ENCODE measurements around the gene CDH12. TPM values are rescaled to one million over a fixed set of nuclear protein-coding genes. Genes with fewer than 3 reads are reported as not detected.

CDH12 gene
- total RNA-seq, 2 donors from 2014 or later = 0.90 to 1.9 TPM

GRCh38 chr5:22651355-22651754 is 201.8 kb downstream of the CDH12 start:
- H3K9me3 ChIP-seq (ENCODE audit: control insufficient read depth, low read length) = peaks cover 10% of the 10 kb centered on the region
- DNase-seq = no peak
- no peaks in the 10 kb centered on the region for H3K27me3 ChIP-seq (ENCODE audit: control insufficient read depth, insufficient read depth, low read length, poor library complexity, severe bottlenecking)
- no peak overlapping the region for H3K27ac ChIP-seq (ENCODE audit: low read depth, low read length)
- Mint-ChIP-seq H3K9me3 (no peaks in the 10 kb centered on the region), H3K4me1 (peaks cover 32% of the 10 kb centered on the region), H3K36me3 (ENCODE audit: low read depth) (peaks cover 2% of the 10 kb centered on the region), H3K27me3 (ENCODE audit: insufficient read depth) (no peaks in the 10 kb centered on the region), H3K4me3 (peak overlapping the region; percentile 6), H3K27ac (peak overlapping the region; percentile 70)
- no peak for TF ChIP-seq CTCF (conservative IDR thresholded peaks at IDR 0.05)
- H3K4me1 ChIP-seq (ENCODE audit: control insufficient read depth, insufficient read depth, low read length) = peaks cover 3% of the 10 kb centered on the region
- no peaks in the 10 kb centered on the region for H3K36me3 ChIP-seq (ENCODE audit: control insufficient read depth, insufficient read depth, low read length)
- no peak overlapping the region for H3K9ac ChIP-seq (ENCODE audit: extremely low read depth, low read length, poor library complexity, severe bottlenecking)
- H3K4me3 ChIP-seq (ENCODE audit: low read length) = no peak overlapping the region

- Histone ChIP-seq H3K27me3 (ENCODE audit: control insufficient read depth, insufficient read depth, low read length, poor library complexity, severe bottlenecking) (no peaks in the 10 kb centered on the region), H3K4me1 (ENCODE audit: control insufficient read depth, insufficient read depth, low read length) (peaks cover 3% of the 10 kb centered on the region), H3K27ac (ENCODE audit: low read depth, low read length) (no peak overlapping the region), H3K36me3 (ENCODE audit: control insufficient read depth, insufficient read depth, low read length) (no peaks in the 10 kb centered on the region), H3K9me3 (ENCODE audit: control insufficient read depth, low read length) (peaks cover 10% of the 10 kb centered on the region), H3K4me3 (ENCODE audit: low read length) (no peak overlapping the region), H3K9ac (ENCODE audit: extremely low read depth, low read length, poor library complexity, severe bottlenecking) (no peak overlapping the region)
- no peak for TF ChIP-seq CTCF (conservative IDR thresholded peaks at IDR 0.05)
- Mint-ChIP-seq H3K9me3 (no peaks in the 10 kb centered on the region), H3K27me3 (ENCODE audit: insufficient read depth) (no peaks in the 10 kb centered on the region), H3K4me3 (no peak overlapping the region), H3K4me1 (peaks cover 33% of the 10 kb centered on the region), H3K27ac (no peak overlapping the region), H3K36me3 (ENCODE audit: low read depth) (peaks cover 2% of the 10 kb centered on the region)
- 67 to 83% methylated on average over 1 to 2 of the region's 2 CpGs for WGBS, 2 experiments (ENCODE audit: insufficient coverage in 1 of 2, insufficient read length in 1 of 2)
- DNase-seq = no peak
These were observed 202.6 kb downstream of the CDH12 start for GRCh38 chr5:22650511-22650910.

GRCh38 chr5:22649074-22649473 is 204.1 kb downstream of the CDH12 start:
- H3K27me3 ChIP-seq (ENCODE audit: control insufficient read depth, insufficient read depth, low read length, poor library complexity, severe bottlenecking) = no peaks in the 10 kb centered on the region
- no peak overlapping the region for H3K9ac ChIP-seq (ENCODE audit: extremely low read depth, low read length, poor library complexity, severe bottlenecking)
- H3K4me3 ChIP-seq (ENCODE audit: low read length) = no peak overlapping the region
- WGBS, 2 experiments (ENCODE audit: insufficient coverage in 1 of 2, insufficient read length in 1 of 2) = 91% methylated on average over 1 of the region's 1 CpG; no CpG with 5 or more reads in 1 of the 2 experiments
- H3K9me3 Mint-ChIP-seq = no peaks in the 10 kb centered on the region
- H3K27ac ChIP-seq (ENCODE audit: low read depth, low read length) = no peak overlapping the region
- DNase-seq = no peak
- peaks cover 3% of the 10 kb centered on the region for H3K4me1 ChIP-seq (ENCODE audit: control insufficient read depth, insufficient read depth, low read length)
- H3K27ac Mint-ChIP-seq = no peak overlapping the region
- H3K27me3 Mint-ChIP-seq (ENCODE audit: insufficient read depth) = no peaks in the 10 kb centered on the region
- H3K4me3 Mint-ChIP-seq = no peak overlapping the region
- no peaks in the 10 kb centered on the region for H3K36me3 ChIP-seq (ENCODE audit: control insufficient read depth, insufficient read depth, low read length)
- peaks cover 2% of the 10 kb centered on the region for H3K36me3 Mint-ChIP-seq (ENCODE audit: low read depth)
- no peak for TF ChIP-seq CTCF (conservative IDR thresholded peaks at IDR 0.05)
- peaks cover 33% of the 10 kb centered on the region for H3K4me1 Mint-ChIP-seq
- H3K9me3 ChIP-seq (ENCODE audit: control insufficient read depth, low read length) = peaks cover 10% of the 10 kb centered on the region

Data from endodermal cell (in vitro differentiated cells).